ENCODE measurements around the gene KRT6C. TPM values are rescaled to one million over a fixed set of nuclear protein-coding genes. Genes with fewer than 3 reads are reported as not detected.

Gene KRT6C
- total and polyA plus RNA-seq, 2 experiments from 2014 or later = not detected

DNA sequence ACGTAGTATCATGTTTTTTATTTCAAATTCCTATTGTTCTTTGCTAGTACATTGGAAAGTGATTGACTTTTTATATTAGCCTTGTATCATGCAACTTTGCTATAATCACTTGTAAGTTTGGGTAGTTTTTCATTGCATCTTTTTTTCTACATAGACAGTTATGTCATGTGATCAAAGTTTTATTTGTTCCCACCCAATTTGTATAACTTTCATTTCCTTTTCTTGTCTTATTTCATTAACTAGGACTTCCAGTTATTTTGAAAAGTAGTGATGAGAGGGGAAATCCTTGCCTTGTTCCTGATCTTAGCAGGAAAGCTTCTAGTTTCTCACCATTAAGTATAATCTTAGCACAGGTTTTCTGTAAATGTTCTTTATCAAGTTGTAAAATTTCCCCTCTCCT, 29.3 kb upstream of the KRT6C start:
- Histone ChIP-seq H3K4me1 (ENCODE audit: insufficient read depth) (no peaks in the 10 kb centered on the region), H3F3A (replicated peaks; ENCODE audit: low read depth) (no peaks in the 10 kb centered on the region), H3K4me3 (no peak overlapping the region), H2AFZ (no peak overlapping the region), H3K4me2 (no peak overlapping the region), H3K27me3 (ENCODE audit: insufficient read depth) (no peaks in the 10 kb centered on the region), H3K79me2 (replicated peaks; ENCODE audit: insufficient read depth) (no peaks in the 10 kb centered on the region), H3K9me2 (ENCODE audit: insufficient read depth) (peaks cover 4% of the 10 kb centered on the region; the same call in 1 of the 2 replicates), H3K27ac (ENCODE audit: low read depth) (no peak overlapping the region), H3K36me3 (ENCODE audit: insufficient read depth) (no peaks in the 10 kb centered on the region), H4K20me1 (replicated peaks; ENCODE audit: insufficient read depth) (no peaks in the 10 kb centered on the region)
- H3K9me3 Mint-ChIP-seq = no peaks in the 10 kb centered on the region
- no peak for DNase-seq (ENCODE audit: low spot score)
- H3K36me3 Mint-ChIP-seq (ENCODE audit: low read depth) = no peaks in the 10 kb centered on the region
- H3K27ac Mint-ChIP-seq = no peak overlapping the region
- no peak overlapping the region for H3K4me3 Mint-ChIP-seq
- H3K4me1 Mint-ChIP-seq = no peaks in the 10 kb centered on the region
- no peak for ATAC-seq
- peaks cover 5% of the 10 kb centered on the region for H3K27me3 Mint-ChIP-seq (ENCODE audit: insufficient read depth, low read depth, poor library complexity)
- TF ChIP-seq POLR2AphosphoS5 (IDR thresholded peaks at IDR 0.05; ENCODE audit: low read depth) = no peak
- no peak for TF ChIP-seq EZH2phosphoT487 (IDR thresholded peaks at IDR 0.05; ENCODE audit: unreplicated experiment)
- no peak for TF ChIP-seq STAT1 (IDR thresholded peaks at IDR 0.05; ENCODE audit: unreplicated experiment)
- TF ChIP-seq, protein P1, sequence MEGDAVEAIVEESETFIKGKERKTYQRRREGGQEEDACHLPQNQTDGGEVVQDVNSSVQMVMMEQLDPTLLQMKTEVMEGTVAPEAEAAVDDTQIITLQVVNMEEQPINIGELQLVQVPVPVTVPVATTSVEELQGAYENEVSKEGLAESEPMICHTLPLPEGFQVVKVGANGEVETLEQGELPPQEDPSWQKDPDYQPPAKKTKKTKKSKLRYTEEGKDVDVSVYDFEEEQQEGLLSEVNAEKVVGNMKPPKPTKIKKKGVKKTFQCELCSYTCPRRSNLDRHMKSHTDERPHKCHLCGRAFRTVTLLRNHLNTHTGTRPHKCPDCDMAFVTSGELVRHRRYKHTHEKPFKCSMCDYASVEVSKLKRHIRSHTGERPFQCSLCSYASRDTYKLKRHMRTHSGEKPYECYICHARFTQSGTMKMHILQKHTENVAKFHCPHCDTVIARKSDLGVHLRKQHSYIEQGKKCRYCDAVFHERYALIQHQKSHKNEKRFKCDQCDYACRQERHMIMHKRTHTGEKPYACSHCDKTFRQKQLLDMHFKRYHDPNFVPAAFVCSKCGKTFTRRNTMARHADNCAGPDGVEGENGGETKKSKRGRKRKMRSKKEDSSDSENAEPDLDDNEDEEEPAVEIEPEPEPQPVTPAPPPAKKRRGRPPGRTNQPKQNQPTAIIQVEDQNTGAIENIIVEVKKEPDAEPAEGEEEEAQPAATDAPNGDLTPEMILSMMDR (conservative IDR thresholded peaks at IDR 0.05; ENCODE audit: low read depth in 2 of 2) = no peak
- TF ChIP-seq, protein P2, sequence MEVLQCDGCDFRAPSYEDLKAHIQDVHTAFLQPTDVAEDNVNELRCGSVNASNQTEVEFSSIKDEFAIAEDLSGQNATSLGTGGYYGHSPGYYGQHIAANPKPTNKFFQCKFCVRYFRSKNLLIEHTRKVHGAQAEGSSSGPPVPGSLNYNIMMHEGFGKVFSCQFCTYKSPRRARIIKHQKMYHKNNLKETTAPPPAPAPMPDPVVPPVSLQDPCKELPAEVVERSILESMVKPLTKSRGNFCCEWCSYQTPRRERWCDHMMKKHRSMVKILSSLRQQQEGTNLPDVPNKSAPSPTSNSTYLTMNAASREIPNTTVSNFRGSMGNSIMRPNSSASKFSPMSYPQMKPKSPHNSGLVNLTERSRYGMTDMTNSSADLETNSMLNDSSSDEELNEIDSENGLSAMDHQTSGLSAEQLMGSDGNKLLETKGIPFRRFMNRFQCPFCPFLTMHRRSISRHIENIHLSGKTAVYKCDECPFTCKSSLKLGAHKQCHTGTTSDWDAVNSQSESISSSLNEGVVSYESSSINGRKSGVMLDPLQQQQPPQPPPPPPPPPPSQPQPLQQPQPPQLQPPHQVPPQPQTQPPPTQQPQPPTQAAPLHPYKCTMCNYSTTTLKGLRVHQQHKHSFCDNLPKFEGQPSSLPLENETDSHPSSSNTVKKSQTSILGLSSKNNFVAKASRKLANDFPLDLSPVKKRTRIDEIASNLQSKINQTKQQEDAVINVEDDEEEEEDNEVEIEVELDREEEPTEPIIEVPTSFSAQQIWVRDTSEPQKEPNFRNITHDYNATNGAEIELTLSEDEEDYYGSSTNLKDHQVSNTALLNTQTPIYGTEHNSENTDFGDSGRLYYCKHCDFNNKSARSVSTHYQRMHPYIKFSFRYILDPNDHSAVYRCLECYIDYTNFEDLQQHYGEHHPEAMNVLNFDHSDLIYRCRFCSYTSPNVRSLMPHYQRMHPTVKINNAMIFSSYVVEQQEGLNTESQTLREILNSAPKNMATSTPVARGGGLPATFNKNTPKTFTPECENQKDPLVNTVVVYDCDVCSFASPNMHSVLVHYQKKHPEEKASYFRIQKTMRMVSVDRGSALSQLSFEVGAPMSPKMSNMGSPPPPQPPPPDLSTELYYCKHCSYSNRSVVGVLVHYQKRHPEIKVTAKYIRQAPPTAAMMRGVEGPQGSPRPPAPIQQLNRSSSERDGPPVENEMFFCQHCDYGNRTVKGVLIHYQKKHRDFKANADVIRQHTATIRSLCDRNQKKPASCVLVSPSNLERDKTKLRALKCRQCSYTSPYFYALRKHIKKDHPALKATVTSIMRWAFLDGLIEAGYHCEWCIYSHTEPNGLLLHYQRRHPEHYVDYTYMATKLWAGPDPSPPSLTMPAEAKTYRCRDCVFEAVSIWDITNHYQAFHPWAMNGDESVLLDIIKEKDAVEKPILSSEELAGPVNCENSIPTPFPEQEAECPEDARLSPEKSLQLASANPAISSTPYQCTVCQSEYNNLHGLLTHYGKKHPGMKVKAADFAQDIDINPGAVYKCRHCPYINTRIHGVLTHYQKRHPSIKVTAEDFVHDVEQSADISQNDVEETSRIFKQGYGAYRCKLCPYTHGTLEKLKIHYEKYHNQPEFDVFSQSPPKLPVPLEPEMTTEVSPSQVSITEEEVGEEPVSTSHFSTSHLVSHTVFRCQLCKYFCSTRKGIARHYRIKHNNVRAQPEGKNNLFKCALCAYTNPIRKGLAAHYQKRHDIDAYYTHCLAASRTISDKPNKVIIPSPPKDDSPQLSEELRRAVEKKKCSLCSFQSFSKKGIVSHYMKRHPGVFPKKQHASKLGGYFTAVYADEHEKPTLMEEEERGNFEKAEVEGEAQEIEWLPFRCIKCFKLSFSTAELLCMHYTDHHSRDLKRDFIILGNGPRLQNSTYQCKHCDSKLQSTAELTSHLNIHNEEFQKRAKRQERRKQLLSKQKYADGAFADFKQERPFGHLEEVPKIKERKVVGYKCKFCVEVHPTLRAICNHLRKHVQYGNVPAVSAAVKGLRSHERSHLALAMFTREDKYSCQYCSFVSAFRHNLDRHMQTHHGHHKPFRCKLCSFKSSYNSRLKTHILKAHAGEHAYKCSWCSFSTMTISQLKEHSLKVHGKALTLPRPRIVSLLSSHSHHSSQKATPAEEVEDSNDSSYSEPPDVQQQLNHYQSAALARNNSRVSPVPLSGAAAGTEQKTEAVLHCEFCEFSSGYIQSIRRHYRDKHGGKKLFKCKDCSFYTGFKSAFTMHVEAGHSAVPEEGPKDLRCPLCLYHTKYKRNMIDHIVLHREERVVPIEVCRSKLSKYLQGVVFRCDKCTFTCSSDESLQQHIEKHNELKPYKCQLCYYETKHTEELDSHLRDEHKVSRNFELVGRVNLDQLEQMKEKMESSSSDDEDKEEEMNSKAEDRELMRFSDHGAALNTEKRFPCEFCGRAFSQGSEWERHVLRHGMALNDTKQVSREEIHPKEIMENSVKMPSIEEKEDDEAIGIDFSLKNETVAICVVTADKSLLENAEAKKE (CRISPR knock-in tag; IDR thresholded peaks at IDR 0.05) = no peak
- TF ChIP-seq ZNF114 (CRISPR knock-in tag; IDR thresholded peaks at IDR 0.05) = no peak
- no peak for TF ChIP-seq CREB1 (CRISPR knock-in tag; IDR thresholded peaks at IDR 0.05; ENCODE audit: low read depth)
- TF ChIP-seq ZNF331 (CRISPR knock-in tag; IDR thresholded peaks at IDR 0.05; ENCODE audit: low read depth) = no peak
- TF ChIP-seq JUNB (IDR thresholded peaks at IDR 0.05; ENCODE audit: unreplicated experiment) = no peak
- TF ChIP-seq, protein P3, sequence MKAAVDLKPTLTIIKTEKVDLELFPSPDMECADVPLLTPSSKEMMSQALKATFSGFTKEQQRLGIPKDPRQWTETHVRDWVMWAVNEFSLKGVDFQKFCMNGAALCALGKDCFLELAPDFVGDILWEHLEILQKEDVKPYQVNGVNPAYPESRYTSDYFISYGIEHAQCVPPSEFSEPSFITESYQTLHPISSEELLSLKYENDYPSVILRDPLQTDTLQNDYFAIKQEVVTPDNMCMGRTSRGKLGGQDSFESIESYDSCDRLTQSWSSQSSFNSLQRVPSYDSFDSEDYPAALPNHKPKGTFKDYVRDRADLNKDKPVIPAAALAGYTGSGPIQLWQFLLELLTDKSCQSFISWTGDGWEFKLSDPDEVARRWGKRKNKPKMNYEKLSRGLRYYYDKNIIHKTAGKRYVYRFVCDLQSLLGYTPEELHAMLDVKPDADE (IDR thresholded peaks at IDR 0.05) = no peak
- no peak for TF ChIP-seq NANOG (IDR thresholded peaks at IDR 0.05; ENCODE audit: borderline replicate concordance)
- TF ChIP-seq EZH2 (IDR thresholded peaks at IDR 0.05; ENCODE audit: low read depth, unreplicated experiment) = no peak
- TF ChIP-seq, protein P4, sequence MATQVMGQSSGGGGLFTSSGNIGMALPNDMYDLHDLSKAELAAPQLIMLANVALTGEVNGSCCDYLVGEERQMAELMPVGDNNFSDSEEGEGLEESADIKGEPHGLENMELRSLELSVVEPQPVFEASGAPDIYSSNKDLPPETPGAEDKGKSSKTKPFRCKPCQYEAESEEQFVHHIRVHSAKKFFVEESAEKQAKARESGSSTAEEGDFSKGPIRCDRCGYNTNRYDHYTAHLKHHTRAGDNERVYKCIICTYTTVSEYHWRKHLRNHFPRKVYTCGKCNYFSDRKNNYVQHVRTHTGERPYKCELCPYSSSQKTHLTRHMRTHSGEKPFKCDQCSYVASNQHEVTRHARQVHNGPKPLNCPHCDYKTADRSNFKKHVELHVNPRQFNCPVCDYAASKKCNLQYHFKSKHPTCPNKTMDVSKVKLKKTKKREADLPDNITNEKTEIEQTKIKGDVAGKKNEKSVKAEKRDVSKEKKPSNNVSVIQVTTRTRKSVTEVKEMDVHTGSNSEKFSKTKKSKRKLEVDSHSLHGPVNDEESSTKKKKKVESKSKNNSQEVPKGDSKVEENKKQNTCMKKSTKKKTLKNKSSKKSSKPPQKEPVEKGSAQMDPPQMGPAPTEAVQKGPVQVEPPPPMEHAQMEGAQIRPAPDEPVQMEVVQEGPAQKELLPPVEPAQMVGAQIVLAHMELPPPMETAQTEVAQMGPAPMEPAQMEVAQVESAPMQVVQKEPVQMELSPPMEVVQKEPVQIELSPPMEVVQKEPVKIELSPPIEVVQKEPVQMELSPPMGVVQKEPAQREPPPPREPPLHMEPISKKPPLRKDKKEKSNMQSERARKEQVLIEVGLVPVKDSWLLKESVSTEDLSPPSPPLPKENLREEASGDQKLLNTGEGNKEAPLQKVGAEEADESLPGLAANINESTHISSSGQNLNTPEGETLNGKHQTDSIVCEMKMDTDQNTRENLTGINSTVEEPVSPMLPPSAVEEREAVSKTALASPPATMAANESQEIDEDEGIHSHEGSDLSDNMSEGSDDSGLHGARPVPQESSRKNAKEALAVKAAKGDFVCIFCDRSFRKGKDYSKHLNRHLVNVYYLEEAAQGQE (IDR thresholded peaks at IDR 0.05; ENCODE audit: unreplicated experiment) = no peak

All from GM23338 (cell line).